Cardiac muscle cell (in vitro differentiated cells and primary cell): ENCODE results near the gene MAST4. TPM values are rescaled to one million over a fixed set of nuclear protein-coding genes. Genes with fewer than 3 reads are reported as not detected.

Experiments
- DNase-seq, 2 donors: peaks; one replicate each; pipeline versions ENCODE4 v3.0.0 to v3.0.0-alpha.2; 2010 to 2017; ENCODE audit warnings: low read depth in 1 of 2, low spot score in 1 of 2
- H3K27ac ChIP-seq: fragments of 200-600 bp; sonication (generic); 2 replicates; pipeline ENCODE4 v1.5.1; 2016
- H3K27me3 ChIP-seq: fragments of 200-600 bp; sonication (generic); 2 replicates; pipeline ENCODE4 v1.6.0; 2016; ENCODE audit warnings: control low read depth
- H3K36me3 ChIP-seq: fragments of 200-600 bp; sonication (generic); 2 replicates; pipeline ENCODE4 v1.5.1; 2016; ENCODE audit warnings: control low read depth
- H3K4me1 ChIP-seq: fragments of 200-600 bp; sonication (generic); 2 replicates; pipeline ENCODE4 v1.8.1; 2017; ENCODE audit warnings: low read depth, mild to moderate bottlenecking, mixed run types
- H3K4me3 ChIP-seq: fragments of 200-600 bp; sonication (generic); 2 replicates; pipeline ENCODE4 v1.5.1; 2016; ENCODE audit warnings: mild to moderate bottlenecking
- H3K9me3 ChIP-seq: fragments of 200-600 bp; sonication (generic); 2 replicates; pipeline ENCODE4 v1.5.1; 2017; ENCODE audit warnings: low read depth, mild to moderate bottlenecking, control low read depth
- CTCF ChIP-seq: IDR thresholded peaks from 2 replicates; pipeline ENCODE4 v1.5.1; 2012; ENCODE audit warnings: low read depth, mild to moderate bottlenecking, low read length
- polyA plus RNA-seq: library from polyadenylated mRNA; unstranded; fragments of >200 nt; fragmentation: Nextera tagmentation; extraction: Ambion mirVana; gene quantifications from 2 replicates; pipeline ENCODE4 v1.2.1, GENCODE V29; 2016
- total RNA-seq: library from RNA; depleted of rRNA; stranded (reverse); fragments of >200 nt; gene quantifications from 2 replicates; pipeline ENCODE4 v1.2.3, GENCODE V29; 2016

The MAST4 gene
- total and polyA plus RNA-seq, 2 experiments from 2014 or later: 33.1 to 58.0 TPM

GRCh38 chr5:66877843-66878242 is 281.6 kb downstream of the MAST4 start:
- Histone ChIP-seq H3K4me3 (no peak overlapping the region), H3K36me3 (no peaks in the 10 kb centered on the region), H3K4me1 (no peaks in the 10 kb centered on the region), H3K9me3 (no peaks in the 10 kb centered on the region), H3K27me3 (no peaks in the 10 kb centered on the region), H3K27ac (no peak overlapping the region)
- no peak for TF ChIP-seq CTCF
- peak in 1 of 2 donors; percentile 31 for DNase-seq

GRCh38 chr5:66880401-66880800 is 284.2 kb downstream of the MAST4 start:
- Histone ChIP-seq H3K27me3 (no peaks in the 10 kb centered on the region), H3K27ac (no peak overlapping the region), H3K36me3 (no peaks in the 10 kb centered on the region), H3K4me1 (no peaks in the 10 kb centered on the region), H3K9me3 (no peaks in the 10 kb centered on the region), H3K4me3 (no peak overlapping the region)
- no peak for DNase-seq
- TF ChIP-seq CTCF: no peak

- TF ChIP-seq CTCF: no peak
- Histone ChIP-seq H3K36me3 (no peaks in the 10 kb centered on the region), H3K4me1 (no peaks in the 10 kb centered on the region), H3K9me3 (no peaks in the 10 kb centered on the region), H3K4me3 (no peak overlapping the region), H3K27me3 (no peaks in the 10 kb centered on the region), H3K27ac (no peak overlapping the region)
- peak in 1 of 2 donors; percentile 48 for DNase-seq
These were observed 285.4 kb downstream of the MAST4 start for GRCh38 chr5:66881480-66882161.

- no peak for TF ChIP-seq CTCF
- peak in 1 of 2 donors; percentile 60 for DNase-seq
- Histone ChIP-seq H3K27ac (no peak overlapping the region), H3K27me3 (no peaks in the 10 kb centered on the region), H3K36me3 (no peaks in the 10 kb centered on the region), H3K4me1 (no peaks in the 10 kb centered on the region), H3K4me3 (no peak overlapping the region), H3K9me3 (no peaks in the 10 kb centered on the region)
These were observed 286.5 kb downstream of the MAST4 start for GRCh38 chr5:66882606-66883227.

GRCh38 chr5:66884564-66885243 is 288.5 kb downstream of the MAST4 start:
- H3K27ac ChIP-seq: no peak overlapping the region
- peaks cover 14% of the 10 kb centered on the region for H3K4me1 ChIP-seq
- DNase-seq: no peak
- H3K36me3 ChIP-seq: no peaks in the 10 kb centered on the region
- no peaks in the 10 kb centered on the region for H3K27me3 ChIP-seq
- no peak overlapping the region for H3K4me3 ChIP-seq
- no peak for TF ChIP-seq CTCF
- H3K9me3 ChIP-seq: no peaks in the 10 kb centered on the region
